Colonic mucosa (tissue), 4 donors: ENCODE data around the gene M1AP. TPM values are rescaled to one million over a fixed set of nuclear protein-coding genes. Genes with fewer than 3 reads are reported as not detected.

ENCODE experiments used
- DNase-seq: peaks from one replicate; pipeline ENCODE4 v3.0.0-alpha.2; 2020
- H3K27ac ChIP-seq: fragments of 200-600 bp; one replicate; pipeline ENCODE4 v1.8.0; 2021
- H3K27me3 ChIP-seq: fragments of 200-600 bp; one replicate; pipeline ENCODE4 v1.8.0; 2021
- H3K36me3 ChIP-seq: fragments of 200-600 bp; one replicate; pipeline ENCODE4 v1.8.0; 2021
- H3K4me1 ChIP-seq: fragments of 200-600 bp; one replicate; pipeline ENCODE4 v1.8.0; 2021; ENCODE audit warnings: mild to moderate bottlenecking
- H3K4me3 ChIP-seq: fragments of 200-600 bp; one replicate; pipeline ENCODE4 v1.8.0; 2021
- H3K9ac ChIP-seq, 2 donors: one replicate each; pipeline ENCODE4 v1.7.0; 2013; ENCODE audit warnings: control low read depth in 2 of 2, low read depth in 2 of 2, low read length in 2 of 2
- H3K9me3 ChIP-seq: fragments of 200-600 bp; one replicate; pipeline ENCODE4 v1.8.0; 2021
- intact Hi-C: fragments of 100-400 bp; cut with DNase I; formaldehyde crosslinking; loops from one replicate; pipeline ENCODE4 v1.14.1; 2022
- total RNA-seq, 2 donors: library from RNA; stranded (reverse); fragmentation: NEBNext Ultra II Directional in 1 of 2; extraction: Animal tissue kit (Norgen Biotek cat#: 25700) in 1 of 2; gene quantifications; one replicate each; pipeline ENCODE4 v1.2.1, GENCODE V29; 2021
- TF ChIP-seq, protein P1 (sequence below): fragments of 200-600 bp; IDR thresholded peaks from one replicate; pipeline ENCODE4 v1.8.0; 2022; ENCODE audit warnings: antibody characterized with exemption, mild to moderate bottlenecking
- donor health status: healthy.
- donor health status: DM: no; HTN: no; CAD: no.
- donor health status: DM: no; HTN: no; CAD: no.

The M1AP gene
- total RNA-seq, 2 donors from 2014 or later: 0.35 TPM; not detected in 1

- intact Hi-C loops: no loop called here
- Histone ChIP-seq H3K36me3 (no peaks in the 10 kb centered on the region), H3K27ac (no peak overlapping the region), H3K27me3 (peaks cover 67% of the 10 kb centered on the region), H3K4me1 (peaks cover 18% of the 10 kb centered on the region), H3K9ac (no peak overlapping the region), H3K4me3 (no peak overlapping the region), H3K9me3 (no peaks in the 10 kb centered on the region)
- DNase-seq: no peak
- TF ChIP-seq, protein P1, sequence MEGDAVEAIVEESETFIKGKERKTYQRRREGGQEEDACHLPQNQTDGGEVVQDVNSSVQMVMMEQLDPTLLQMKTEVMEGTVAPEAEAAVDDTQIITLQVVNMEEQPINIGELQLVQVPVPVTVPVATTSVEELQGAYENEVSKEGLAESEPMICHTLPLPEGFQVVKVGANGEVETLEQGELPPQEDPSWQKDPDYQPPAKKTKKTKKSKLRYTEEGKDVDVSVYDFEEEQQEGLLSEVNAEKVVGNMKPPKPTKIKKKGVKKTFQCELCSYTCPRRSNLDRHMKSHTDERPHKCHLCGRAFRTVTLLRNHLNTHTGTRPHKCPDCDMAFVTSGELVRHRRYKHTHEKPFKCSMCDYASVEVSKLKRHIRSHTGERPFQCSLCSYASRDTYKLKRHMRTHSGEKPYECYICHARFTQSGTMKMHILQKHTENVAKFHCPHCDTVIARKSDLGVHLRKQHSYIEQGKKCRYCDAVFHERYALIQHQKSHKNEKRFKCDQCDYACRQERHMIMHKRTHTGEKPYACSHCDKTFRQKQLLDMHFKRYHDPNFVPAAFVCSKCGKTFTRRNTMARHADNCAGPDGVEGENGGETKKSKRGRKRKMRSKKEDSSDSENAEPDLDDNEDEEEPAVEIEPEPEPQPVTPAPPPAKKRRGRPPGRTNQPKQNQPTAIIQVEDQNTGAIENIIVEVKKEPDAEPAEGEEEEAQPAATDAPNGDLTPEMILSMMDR: no peak
These were observed 134.3 kb downstream of the M1AP start for GRCh38 chr2:74513605-74514367.

GRCh38 chr2:74512744-74513604, 135.2 kb downstream of the M1AP start:
- Histone ChIP-seq H3K27me3 (peaks cover 67% of the 10 kb centered on the region), H3K9ac (no peak overlapping the region), H3K4me1 (peaks cover 18% of the 10 kb centered on the region), H3K27ac (no peak overlapping the region), H3K36me3 (no peaks in the 10 kb centered on the region), H3K4me3 (no peak overlapping the region), H3K9me3 (no peaks in the 10 kb centered on the region)
- no peak for DNase-seq
- intact Hi-C loops: no loop called here
- TF ChIP-seq, protein P1: no peak

- no peaks in the 10 kb centered on the region for H3K9me3 ChIP-seq
- no peaks in the 10 kb centered on the region for H3K36me3 ChIP-seq
- H3K4me3 ChIP-seq: no peak overlapping the region
- peaks cover 21% of the 10 kb centered on the region for H3K4me1 ChIP-seq
- intact Hi-C loops: no loop called here
- H3K27me3 ChIP-seq: peaks cover 62% of the 10 kb centered on the region
- H3K27ac ChIP-seq: no peak overlapping the region
- DNase-seq: no peak
- H3K9ac ChIP-seq: no peak overlapping the region
- TF ChIP-seq, protein P1: no peak
These were observed 136.8 kb downstream of the M1AP start for GRCh38 chr2:74511104-74511989.

DNA sequence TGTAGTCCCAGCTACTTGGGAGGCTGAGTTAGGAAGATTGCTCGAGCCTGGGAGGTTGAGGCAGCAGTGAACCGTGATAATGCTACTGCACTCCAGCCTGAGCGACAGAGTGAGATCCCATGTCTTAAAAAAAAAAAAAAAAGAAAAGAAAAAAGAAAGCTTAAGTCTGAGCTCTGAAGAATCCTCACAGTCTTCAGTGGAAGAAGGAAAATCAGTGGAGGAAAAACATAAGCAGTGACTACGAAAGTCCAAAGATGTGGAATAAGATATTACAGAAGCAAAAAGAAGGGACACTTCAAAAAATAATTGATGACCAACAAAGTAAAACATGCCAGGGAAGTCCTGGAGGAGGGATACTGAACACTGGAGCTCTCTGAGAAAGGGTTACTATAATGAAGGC, 137.9 kb downstream of the M1AP start:
- Histone ChIP-seq H3K9me3 (no peaks in the 10 kb centered on the region), H3K4me3 (no peak overlapping the region), H3K27ac (no peak overlapping the region), H3K36me3 (peaks cover under 1% of the 10 kb centered on the region), H3K9ac (no peak overlapping the region), H3K27me3 (peaks cover 51% of the 10 kb centered on the region), H3K4me1 (peaks cover 19% of the 10 kb centered on the region)
- intact Hi-C loops: no loop called here
- TF ChIP-seq, protein P1: no peak
- no peak for DNase-seq
